ENCODE data around the gene KLHDC8A.
"Not testable (repeated sequence)": the region's sequence is repeated elsewhere in the genome, so short reads cannot be mapped to it uniquely, and the experiment has no call there.

The KLHDC8A gene

DNA sequence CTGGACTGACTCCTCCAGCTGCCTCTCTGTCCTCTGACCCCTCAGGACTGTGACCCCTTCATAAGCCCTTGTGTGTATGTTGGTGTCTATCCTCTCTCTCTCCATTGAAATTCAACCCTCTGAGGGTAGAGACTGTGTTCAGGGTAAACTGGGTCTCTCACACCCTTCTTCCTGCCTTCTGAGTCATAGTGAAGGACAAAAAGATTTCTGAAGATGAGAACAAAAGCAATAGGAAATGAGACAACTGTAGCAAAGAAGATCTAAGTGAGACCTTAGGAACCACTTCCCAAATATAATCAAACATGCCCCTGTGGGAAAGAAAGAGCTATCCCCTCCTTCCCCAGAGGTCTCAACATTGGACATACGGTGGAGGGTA lies 52.0 kb downstream of the KLHDC8A start:
- Histone ChIP-seq H3K4me1 (ENCODE audit: control insufficient read depth, insufficient read depth, low read length, poor library complexity, severe bottlenecking) (peaks cover 60% of the 10 kb centered on the region), H3K4me3 (ENCODE audit: extremely low read depth, insufficient read depth, low read length, poor library complexity, severe bottlenecking) (no peak overlapping the region), H3K36me3 (ENCODE audit: control insufficient read depth, insufficient read depth, low read length) (peaks cover 80% of the 10 kb centered on the region), H3K9me3 (ENCODE audit: control insufficient read depth, low read length) (no peaks in the 10 kb centered on the region), H3K27ac (ENCODE audit: low read depth, low read length, severe bottlenecking) (peak overlapping the region; percentile 64)
- WGBS, 2 experiments (ENCODE audit: insufficient coverage in 2 of 2) = 86% methylated on average over 1 of the region's 1 CpG; no CpG with 5 or more reads in 1 of the 2 experiments

DNA sequence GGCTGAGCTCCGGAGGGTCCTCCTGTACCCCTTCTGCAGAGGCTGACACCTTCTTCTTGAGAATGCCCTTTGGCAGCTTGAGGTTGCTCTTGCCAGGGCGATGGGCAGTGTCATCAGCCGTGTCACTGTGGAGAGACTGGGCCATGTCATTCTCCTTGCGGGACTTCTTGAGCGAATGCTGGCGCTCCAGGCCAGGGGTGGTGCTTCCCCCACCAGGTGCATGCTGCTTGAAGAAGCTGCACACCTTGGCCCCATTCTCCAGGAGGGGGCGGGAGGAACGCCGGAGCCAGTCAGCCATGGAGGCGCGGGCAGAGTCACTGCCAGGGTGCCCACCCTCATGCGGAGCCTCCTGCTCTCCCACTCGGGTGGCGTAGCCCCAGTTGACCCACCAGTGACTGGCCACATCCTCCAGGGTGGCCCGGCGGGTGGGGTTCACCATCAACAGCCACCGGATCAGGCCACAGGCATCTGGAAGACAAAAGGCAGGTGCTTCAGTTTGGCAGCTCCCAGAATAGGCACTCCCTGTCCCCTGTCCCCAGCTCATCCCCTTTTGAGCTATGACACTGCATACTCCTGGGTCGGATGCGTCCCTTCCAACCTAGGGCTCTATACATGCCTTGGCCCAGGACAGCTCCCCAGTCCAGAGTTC lies 52.6 kb downstream of the KLHDC8A start:
- WGBS, 2 experiments (ENCODE audit: insufficient coverage in 2 of 2) = 95 to 99% methylated on average over 19 of the region's 19 CpGs
- Histone ChIP-seq H3K9me3 (ENCODE audit: control insufficient read depth, low read length) (no peaks in the 10 kb centered on the region), H3K36me3 (ENCODE audit: control insufficient read depth, insufficient read depth, low read length) (peaks cover 77% of the 10 kb centered on the region), H3K27ac (ENCODE audit: low read depth, low read length, severe bottlenecking) (peak overlapping the region; percentile 75), H3K4me3 (ENCODE audit: extremely low read depth, insufficient read depth, low read length, poor library complexity, severe bottlenecking) (no peak overlapping the region), H3K4me1 (ENCODE audit: control insufficient read depth, insufficient read depth, low read length, poor library complexity, severe bottlenecking) (peaks cover 62% of the 10 kb centered on the region)

DNA sequence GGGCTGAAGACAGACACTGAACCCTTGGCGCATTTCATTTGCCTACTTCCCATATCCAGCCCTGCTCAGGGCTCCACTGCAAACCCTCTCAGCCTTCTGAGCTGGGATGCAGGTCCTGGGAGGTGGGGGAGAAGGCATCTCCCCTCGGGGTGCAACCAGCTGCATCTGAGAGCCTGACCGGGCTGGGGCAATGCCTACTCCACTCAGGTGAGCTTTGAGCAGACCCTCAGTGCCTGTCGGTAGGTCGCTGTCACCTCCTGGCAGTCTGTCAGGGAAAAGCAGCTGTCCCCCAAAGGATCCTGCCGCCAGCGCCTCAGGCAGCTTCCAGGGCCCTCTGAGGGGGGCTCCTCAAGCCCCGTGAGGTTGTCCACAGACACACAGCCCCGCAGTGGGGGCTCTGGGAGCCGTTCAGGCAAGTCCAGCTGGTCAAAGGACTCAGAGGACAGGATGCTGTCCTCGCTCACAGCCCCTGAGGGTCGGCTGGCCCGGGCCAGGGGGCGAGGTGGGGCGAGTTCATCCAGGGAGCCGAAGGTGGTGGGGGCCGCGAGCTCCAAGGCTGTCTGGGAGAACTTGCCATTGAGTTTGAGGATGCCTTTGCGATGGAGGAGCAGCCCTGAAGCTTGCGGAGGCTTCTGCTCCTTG lies 53.4 kb downstream of the KLHDC8A start:
- no peaks in the 10 kb centered on the region for H3K9me3 ChIP-seq (ENCODE audit: control insufficient read depth, low read length)
- 94 to 96% methylated on average over 15 to 20 of the region's 20 CpGs for WGBS, 2 experiments (ENCODE audit: insufficient coverage in 2 of 2)
- H3K27ac ChIP-seq (ENCODE audit: low read depth, low read length, severe bottlenecking) = peak overlapping the region; percentile 75
- H3K4me1 ChIP-seq (ENCODE audit: control insufficient read depth, insufficient read depth, low read length, poor library complexity, severe bottlenecking) = peaks cover 69% of the 10 kb centered on the region
- H3K36me3 ChIP-seq (ENCODE audit: control insufficient read depth, insufficient read depth, low read length) = peaks cover 69% of the 10 kb centered on the region
- H3K4me3 ChIP-seq (ENCODE audit: extremely low read depth, insufficient read depth, low read length, poor library complexity, severe bottlenecking) = no peak overlapping the region

DNA sequence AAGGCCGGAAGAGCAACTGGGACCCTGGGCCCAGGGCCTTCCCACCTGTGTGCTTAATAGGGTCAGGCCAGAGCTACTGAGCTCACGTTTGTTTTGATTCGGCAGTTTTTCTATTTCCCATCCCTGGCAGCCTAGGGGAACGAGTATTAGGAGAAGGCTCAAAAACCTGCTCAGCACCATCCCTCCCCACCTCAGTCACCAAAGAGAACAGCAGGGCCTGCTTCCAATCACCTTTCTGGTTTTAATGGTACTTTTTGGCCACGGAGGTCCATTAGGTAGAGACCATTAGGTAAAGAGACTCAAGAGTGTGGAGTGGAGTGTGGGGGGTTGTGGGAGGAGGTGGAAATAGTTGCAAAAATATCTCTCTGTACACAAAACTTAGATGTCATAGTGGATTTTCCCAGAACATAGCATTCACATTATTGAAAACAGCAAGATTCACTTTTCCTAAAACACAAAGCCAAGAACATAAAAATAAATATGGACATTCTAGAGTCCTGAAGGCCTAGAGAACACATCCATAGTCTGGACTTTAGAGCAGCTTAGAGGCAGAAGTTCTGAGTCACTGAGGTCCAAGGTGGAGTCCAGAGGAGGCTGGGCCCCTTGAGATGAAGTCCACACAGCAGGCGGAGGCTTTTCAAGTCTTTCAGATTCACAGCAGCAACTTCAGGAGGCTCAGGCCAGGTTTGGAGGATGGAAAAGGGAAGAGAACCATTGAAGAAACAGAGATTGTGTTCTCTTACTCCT lies 54.7 kb downstream of the KLHDC8A start:
- Histone ChIP-seq H3K4me1 (ENCODE audit: control insufficient read depth, insufficient read depth, low read length, poor library complexity, severe bottlenecking) (peaks cover 83% of the 10 kb centered on the region), H3K9me3 (ENCODE audit: control insufficient read depth, low read length) (no peaks in the 10 kb centered on the region), H3K4me3 (ENCODE audit: extremely low read depth, insufficient read depth, low read length, poor library complexity, severe bottlenecking) (no peak overlapping the region), H3K27ac (ENCODE audit: low read depth, low read length, severe bottlenecking) (peak overlapping the region; percentile 100), H3K36me3 (ENCODE audit: control insufficient read depth, insufficient read depth, low read length) (peaks cover 55% of the 10 kb centered on the region)
- WGBS, 2 experiments (ENCODE audit: insufficient coverage in 2 of 2) = 38 to 86% methylated on average over 1 to 4 of the region's 6 CpGs

DNA sequence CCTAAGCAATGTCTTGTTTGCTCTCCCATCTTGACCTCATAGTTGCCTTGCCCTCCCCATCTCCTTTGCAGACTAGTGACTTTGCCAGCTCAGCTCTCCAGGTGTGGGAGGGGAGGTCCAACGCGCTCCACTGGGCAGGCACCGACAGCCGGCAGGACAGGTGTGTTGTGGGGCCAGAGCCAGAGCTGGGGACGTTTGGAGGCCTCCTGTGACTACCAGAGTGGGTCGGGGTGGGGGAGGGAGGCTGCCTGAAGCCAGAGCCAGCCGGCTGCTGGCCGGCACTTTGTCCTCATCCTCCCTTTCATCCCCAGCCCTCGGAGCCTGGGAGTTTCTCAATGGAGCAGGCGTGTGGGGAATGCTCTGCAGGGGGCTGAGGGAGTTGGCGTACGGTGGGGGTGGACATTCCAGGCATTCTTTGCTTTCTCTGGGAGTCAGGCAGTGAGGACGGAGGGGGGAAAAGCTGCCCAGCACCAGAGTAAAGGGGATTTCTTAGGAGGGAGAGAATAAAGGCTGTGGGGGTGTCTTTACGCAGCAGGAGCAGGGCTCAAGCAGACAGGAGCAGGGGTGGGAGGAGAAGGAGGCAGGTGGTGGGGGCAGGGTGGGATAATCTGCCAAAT lies 55.4 kb downstream of the KLHDC8A start:
- no peaks in the 10 kb centered on the region for H3K9me3 ChIP-seq (ENCODE audit: control insufficient read depth, low read length)
- H3K4me3 ChIP-seq (ENCODE audit: extremely low read depth, insufficient read depth, low read length, poor library complexity, severe bottlenecking) = peak overlapping the region; percentile 3
- peaks cover 85% of the 10 kb centered on the region for H3K4me1 ChIP-seq (ENCODE audit: control insufficient read depth, insufficient read depth, low read length, poor library complexity, severe bottlenecking)
- peaks cover 48% of the 10 kb centered on the region for H3K36me3 ChIP-seq (ENCODE audit: control insufficient read depth, insufficient read depth, low read length)
- WGBS, 2 experiments (ENCODE audit: insufficient coverage in 2 of 2) = 1 to 8% methylated on average over 5 to 8 of the region's 14 CpGs
- H3K27ac ChIP-seq (ENCODE audit: low read depth, low read length, severe bottlenecking) = peak overlapping the region; percentile 100

DNA sequence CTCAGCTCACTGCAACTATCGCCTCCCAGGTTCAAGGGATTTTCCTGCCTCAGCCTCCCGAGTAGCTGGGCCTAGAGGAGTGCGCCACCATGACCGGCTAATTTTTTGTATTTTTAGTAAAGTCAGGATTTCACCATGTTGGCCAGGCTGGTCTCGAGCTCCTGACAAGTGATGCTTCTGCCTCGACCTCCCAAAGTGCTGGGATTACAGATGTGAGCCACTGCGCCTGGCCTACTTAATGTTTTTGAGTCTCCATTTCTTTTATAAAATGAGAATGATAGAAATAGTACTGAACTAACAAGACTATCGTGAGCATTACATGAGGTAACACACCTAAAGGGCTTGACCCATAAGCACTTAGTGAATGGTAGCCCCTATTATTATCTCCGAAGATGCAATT lies 56.6 kb downstream of the KLHDC8A start:
- Histone ChIP-seq H3K4me1 (ENCODE audit: control insufficient read depth, insufficient read depth, low read length, poor library complexity, severe bottlenecking) (peaks cover 94% of the 10 kb centered on the region), H3K36me3 (ENCODE audit: control insufficient read depth, insufficient read depth, low read length) (peaks cover 37% of the 10 kb centered on the region), H3K27ac (ENCODE audit: low read depth, low read length, severe bottlenecking) (peak overlapping the region; percentile 100), H3K9me3 (ENCODE audit: control insufficient read depth, low read length) (no peaks in the 10 kb centered on the region), H3K4me3 (ENCODE audit: extremely low read depth, insufficient read depth, low read length, poor library complexity, severe bottlenecking) (no peak overlapping the region)
- WGBS, 2 experiments (ENCODE audit: insufficient coverage in 2 of 2) = 83 to 85% methylated on average over 5 to 9 of the region's 9 CpGs

DNA sequence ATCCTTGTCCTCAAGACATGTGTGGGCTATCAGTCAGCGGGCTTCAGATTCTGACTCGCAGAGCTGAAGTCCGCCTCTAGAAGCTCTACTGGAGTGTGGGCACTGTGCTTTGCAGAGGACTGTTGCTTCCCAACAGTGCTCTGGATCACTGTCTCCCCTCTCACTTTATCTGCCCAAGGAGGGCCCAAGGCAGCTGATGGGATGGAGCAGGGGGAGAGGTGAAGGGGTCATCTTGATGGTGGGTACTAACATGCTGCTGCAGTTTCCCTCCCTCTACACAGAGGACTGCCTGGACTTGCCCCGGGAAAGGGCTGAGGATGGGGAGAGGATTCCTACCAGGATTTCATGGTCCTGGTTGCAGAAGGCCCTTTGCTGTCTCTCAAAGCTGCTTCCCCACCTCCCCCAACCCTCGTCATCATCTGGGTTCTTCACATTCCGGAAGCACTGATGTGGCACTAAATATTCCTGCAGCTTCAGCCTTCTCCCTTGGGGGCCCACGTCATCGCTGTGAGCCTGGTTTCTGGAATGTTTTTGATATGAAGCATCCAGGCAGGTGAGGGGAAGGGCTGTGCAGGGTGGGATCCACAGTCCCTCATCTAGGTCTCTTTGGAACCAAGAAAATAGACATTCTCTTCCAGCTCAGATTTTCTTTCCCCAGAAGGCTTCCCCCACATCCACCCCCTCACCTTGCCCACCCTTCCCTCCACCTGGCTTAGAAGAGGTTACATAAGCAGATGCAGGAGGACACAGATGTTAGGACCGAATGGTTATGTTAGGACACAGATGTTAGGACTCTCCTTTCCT lies 58.3 kb downstream of the KLHDC8A start:
- Histone ChIP-seq H3K36me3 (ENCODE audit: control insufficient read depth, insufficient read depth, low read length) (peaks cover 19% of the 10 kb centered on the region), H3K27ac (ENCODE audit: low read depth, low read length, severe bottlenecking) (peak overlapping the region; percentile 98), H3K9me3 (ENCODE audit: control insufficient read depth, low read length) (no peaks in the 10 kb centered on the region), H3K4me3 (ENCODE audit: extremely low read depth, insufficient read depth, low read length, poor library complexity, severe bottlenecking) (no peak overlapping the region), H3K4me1 (ENCODE audit: control insufficient read depth, insufficient read depth, low read length, poor library complexity, severe bottlenecking) (peaks cover 95% of the 10 kb centered on the region)
- 38 to 60% methylated on average over 3 to 4 of the region's 9 CpGs for WGBS, 2 experiments (ENCODE audit: insufficient coverage in 2 of 2)

DNA sequence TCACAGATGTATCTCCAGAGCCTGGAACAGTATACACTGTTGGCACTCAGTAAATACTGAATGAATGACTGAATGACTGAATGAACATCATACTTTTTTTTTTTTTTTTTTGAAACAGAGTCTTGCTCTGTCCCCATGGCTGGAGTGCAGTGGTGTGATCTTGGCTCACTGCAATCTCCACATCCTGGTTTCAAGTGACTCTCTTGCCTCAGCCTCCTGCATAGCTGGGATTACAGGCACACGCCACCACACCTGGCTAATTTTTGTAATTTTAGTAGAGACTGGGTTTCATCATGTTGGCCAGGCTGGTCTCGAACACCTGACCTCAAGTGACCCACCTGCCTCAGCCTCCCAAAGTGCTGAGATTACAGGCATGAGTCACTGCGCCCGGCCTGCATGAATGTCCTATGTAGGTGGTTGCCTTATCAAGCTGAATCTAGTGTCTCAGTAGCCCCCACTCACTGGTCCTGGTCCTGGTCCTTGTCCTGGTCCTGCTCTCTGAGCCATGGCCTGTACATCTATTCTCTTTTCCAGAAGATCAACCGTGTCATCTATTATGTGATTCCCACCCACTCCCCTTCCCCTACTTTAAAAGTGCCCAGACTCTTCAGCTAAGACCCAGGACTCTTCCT lies 59.1 kb downstream of the KLHDC8A start:
- Histone ChIP-seq H3K4me1 (ENCODE audit: control insufficient read depth, insufficient read depth, low read length, poor library complexity, severe bottlenecking) (peaks cover 94% of the 10 kb centered on the region), H3K36me3 (ENCODE audit: control insufficient read depth, insufficient read depth, low read length) (peaks cover 13% of the 10 kb centered on the region), H3K27ac (ENCODE audit: low read depth, low read length, severe bottlenecking) (peak overlapping the region; percentile 98)
- 78 to 87% methylated on average over 1 to 4 of the region's 5 CpGs for WGBS, 2 experiments (ENCODE audit: insufficient coverage in 2 of 2)
- H3K9me3 ChIP-seq (ENCODE audit: control insufficient read depth, low read length); H3K4me3 ChIP-seq (ENCODE audit: extremely low read depth, insufficient read depth, low read length, poor library complexity, severe bottlenecking): not testable (repeated sequence)

DNA sequence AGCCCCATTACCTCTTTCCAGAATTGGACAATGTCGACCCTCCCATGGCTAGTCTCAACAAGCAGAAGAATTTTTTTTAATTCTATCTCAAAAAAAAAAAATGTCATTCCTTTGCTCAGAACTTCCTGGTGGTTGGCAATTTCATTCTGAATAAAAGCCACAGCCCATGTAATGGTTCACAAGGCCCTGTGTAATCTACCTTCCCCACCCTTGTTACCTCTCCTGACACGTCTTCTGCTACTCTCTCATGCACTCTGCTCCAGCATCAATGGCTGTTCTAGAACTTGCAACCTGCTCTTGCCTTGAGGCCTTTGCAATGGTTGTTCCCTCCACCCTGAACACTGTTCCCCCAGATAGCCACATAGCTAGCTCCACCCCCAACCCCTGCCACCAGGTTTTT lies 60.6 kb downstream of the KLHDC8A start:
- H3K4me3 ChIP-seq (ENCODE audit: extremely low read depth, insufficient read depth, low read length, poor library complexity, severe bottlenecking) = no peak overlapping the region
- 94 to 97% methylated on average over 2 of the region's 2 CpGs for WGBS, 2 experiments (ENCODE audit: insufficient coverage in 2 of 2)
- H3K27ac ChIP-seq (ENCODE audit: low read depth, low read length, severe bottlenecking) = peak overlapping the region; percentile 98

DNA sequence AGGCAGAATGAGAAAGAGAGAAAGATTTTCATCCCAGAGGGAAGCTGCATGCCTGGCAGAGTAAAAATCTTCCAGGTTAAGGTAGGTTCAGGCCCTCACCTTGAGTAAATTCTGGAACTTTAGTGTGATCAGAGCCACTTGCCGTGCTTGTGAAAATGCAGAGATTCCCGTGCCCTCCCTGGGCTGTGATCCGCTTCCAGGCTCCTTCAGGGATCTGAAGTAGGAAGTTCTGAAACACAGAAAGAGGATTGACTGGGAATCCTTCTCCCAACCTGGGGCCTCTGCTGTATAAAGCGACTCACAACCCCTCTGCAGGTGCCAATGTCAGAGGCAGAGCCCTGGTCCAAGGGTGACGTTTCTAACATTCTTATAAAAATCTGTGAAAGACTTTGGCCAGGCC lies 61.8 kb downstream of the KLHDC8A start:
- Histone ChIP-seq H3K36me3 (ENCODE audit: control insufficient read depth, insufficient read depth, low read length) (peaks cover 3% of the 10 kb centered on the region), H3K27ac (ENCODE audit: low read depth, low read length, severe bottlenecking) (peak overlapping the region; percentile 98), H3K9me3 (ENCODE audit: control insufficient read depth, low read length) (no peaks in the 10 kb centered on the region), H3K4me1 (ENCODE audit: control insufficient read depth, insufficient read depth, low read length, poor library complexity, severe bottlenecking) (peaks cover 68% of the 10 kb centered on the region), H3K4me3 (ENCODE audit: extremely low read depth, insufficient read depth, low read length, poor library complexity, severe bottlenecking) (peak overlapping the region; percentile 14)
- WGBS, 2 experiments (ENCODE audit: insufficient coverage in 2 of 2) = 21 to 29% methylated on average over 4 to 5 of the region's 5 CpGs

More for the DNA sequence above, 60.6 kb downstream of the KLHDC8A start:
- Histone ChIP-seq H3K36me3 (ENCODE audit: control insufficient read depth, insufficient read depth, low read length) (peaks cover 5% of the 10 kb centered on the region), H3K4me1 (ENCODE audit: control insufficient read depth, insufficient read depth, low read length, poor library complexity, severe bottlenecking) (peaks cover 80% of the 10 kb centered on the region), H3K9me3 (ENCODE audit: control insufficient read depth, low read length) (no peaks in the 10 kb centered on the region)
